B cell (primary cell): Measurements from ENCODE around the gene SPOCK3.

Source experiments
- CTCF ChIP-seq: fragments of 200-600 bp; IDR thresholded peaks from one replicate; pipeline ENCODE4 v1.8.0; 2022; ENCODE audit warnings: antibody characterized with exemption, mild to moderate bottlenecking
- EZH2 ChIP-seq: IDR thresholded peaks from 2 replicates; pipeline ENCODE4 v1.6.1; 2012; ENCODE audit warnings: borderline replicate concordance, low read depth, mild to moderate bottlenecking, moderate library complexity, low read length; ENCODE audit not compliant: insufficient read depth, poor library complexity, severe bottlenecking

GRCh38 chr4:166842795-166843261 is 391.5 kb downstream of the SPOCK3 start:
- TF ChIP-seq CTCF (no peak), EZH2 (no peak)
